ENCODE measurements around the gene CYBA. TPM values are rescaled to one million over a fixed set of nuclear protein-coding genes. Genes with fewer than 3 reads are reported as not detected.

The CYBA gene
- polyA plus RNA-seq, 1 donor (not counting 4 experiments of a cell fraction or from before 2014, with no cell fraction given) = 4.4 TPM

GRCh38 chr16:88593489-88593888 lies 57.4 kb downstream of the CYBA start:
- Histone ChIP-seq H3K9ac (ENCODE audit: control insufficient read depth, extremely low read depth, insufficient read depth, low read length) (no peak overlapping the region), H3K27me3 (ENCODE audit: control insufficient read depth, extremely low read depth, insufficient read depth, low read length) (no peaks in the 10 kb centered on the region), H2AFZ (ENCODE audit: control insufficient read depth, low read length) (no peak overlapping the region), H3K79me2 (ENCODE audit: control insufficient read depth, insufficient read depth, low read length) (peaks cover 9% of the 10 kb centered on the region), H3K9me1 (ENCODE audit: control insufficient read depth, extremely low read depth, insufficient read depth, low read length) (no peaks in the 10 kb centered on the region), H3K4me1 (ENCODE audit: control insufficient read depth, extremely low read depth, insufficient read depth, low read length) (no peaks in the 10 kb centered on the region), H3K9me3 (ENCODE audit: control insufficient read depth, low read depth, low read length) (no peaks in the 10 kb centered on the region), H4K20me1 (ENCODE audit: control insufficient read depth, extremely low read depth, insufficient read depth, low read length) (no peaks in the 10 kb centered on the region), H3K4me2 (ENCODE audit: control insufficient read depth, extremely low read depth, insufficient read depth, low read depth, low read length) (no peak overlapping the region), H3K27ac (ENCODE audit: control insufficient read depth, insufficient read depth, low read length) (no peak overlapping the region), H3K4me3 (ENCODE audit: control insufficient read depth in 2 of 3, extremely low read depth in 1 of 3, insufficient read depth in 2 of 3, low read depth in 1 of 3, low read length in 3 of 3) (no peak overlapping the region), H3K36me3 (ENCODE audit: control insufficient read depth in 2 of 2, extremely low read depth in 1 of 2, insufficient read depth in 2 of 2, low read length in 2 of 2) (peaks cover 19 to 26% of the 10 kb centered on the region in 2 experiments)
- no peak for DNase-seq (ENCODE audit: low read depth, low spot score)
- TF ChIP-seq EZH2 (IDR thresholded peaks at IDR 0.05; ENCODE audit: low read length) (no peak), CTCF (optimal IDR thresholded peaks at IDR 0.05 in 1 of 3, IDR thresholded peaks at IDR 0.05 in 1 of 3, conservative IDR thresholded peaks at IDR 0.05 in 1 of 3; ENCODE audit: extremely low read depth in 1 of 3, insufficient read depth in 2 of 3, low read length in 3 of 3) (no peak)
- no peak for FAIRE-seq
- dilution Hi-C loops (cut with MboI; ENCODE audit: extremely low pct_ligation_motif_present, low sequenced_read_pairs) = no loop called here

Other genes with a start within 250 kb of the CYBA start
- gene ZFPM1, start 197.8 kb downstream of the CYBA start, polyA plus RNA-seq = 0.42 to 0.56 TPM (median 0.54 TPM) in 3 replicates
- gene ZC3H18, start 80.7 kb downstream of the CYBA start, polyA plus RNA-seq = 6.0 to 18.4 TPM (median 7.5 TPM) in 3 replicates
- not detected in 3 replicates for gene IL17C, start 12.5 kb downstream of the CYBA start, polyA plus RNA-seq
- gene MVD, start 12.0 kb upstream of the CYBA start, polyA plus RNA-seq = 59.6 to 85.7 TPM (median 70.6 TPM) in 3 replicates
- gene SNAI3, start 35.5 kb upstream of the CYBA start, polyA plus RNA-seq = not detected in 3 replicates
- gene RNF166, start 55.4 kb upstream of the CYBA start, polyA plus RNA-seq = 3.2 to 4.7 TPM (median 3.4 TPM) in 3 replicates
- 6.3 to 10.0 TPM (median 7.4 TPM) in 3 replicates for gene CTU2, start 55.5 kb upstream of the CYBA start, polyA plus RNA-seq
- gene PIEZO1, start 134.2 kb upstream of the CYBA start, polyA plus RNA-seq = 62.8 to 136 TPM (median 120 TPM) in 3 replicates
- gene CDT1, start 152.7 kb upstream of the CYBA start, polyA plus RNA-seq = 1.0 to 4.9 TPM (median 2.0 TPM) in 3 replicates
- 91.4 to 177 TPM (median 106 TPM) in 3 replicates for gene APRT, start 160.9 kb upstream of the CYBA start, polyA plus RNA-seq
- gene GALNS, start 205.9 kb upstream of the CYBA start, polyA plus RNA-seq = 8.3 to 9.6 TPM (median 9.3 TPM) in 3 replicates
- 49.5 to 170 TPM (median 139 TPM) in 3 replicates for gene TRAPPC2L, start 206.1 kb upstream of the CYBA start, polyA plus RNA-seq
- gene PABPN1L, start 215.6 kb upstream of the CYBA start, polyA plus RNA-seq = not detected in 3 replicates